Measurements from ENCODE around the gene RICTOR.

The RICTOR gene

DNA sequence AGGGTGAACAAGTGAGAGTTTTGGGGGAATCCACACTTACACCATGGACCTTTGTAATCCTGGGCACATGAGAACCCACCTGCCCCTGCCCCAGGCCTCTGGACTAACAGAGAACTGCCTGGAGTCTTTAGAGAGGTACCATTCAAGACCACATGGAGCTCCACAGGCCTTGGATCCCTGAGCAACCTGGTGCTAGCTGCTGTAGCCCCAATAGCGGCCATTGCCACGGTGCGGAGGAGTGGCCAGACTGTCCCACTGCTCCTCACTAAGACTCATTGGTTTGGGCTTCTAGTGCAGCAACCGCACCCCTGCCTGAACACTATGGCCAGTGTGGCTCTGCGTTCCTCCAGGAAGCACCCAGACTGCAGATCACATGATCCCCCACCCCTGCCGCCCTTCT, 182.6 kb downstream of the RICTOR start:
- in situ Hi-C loops (cut with MboI; ENCODE audit: low sequenced_read_pairs) = no loop called here

DNA sequence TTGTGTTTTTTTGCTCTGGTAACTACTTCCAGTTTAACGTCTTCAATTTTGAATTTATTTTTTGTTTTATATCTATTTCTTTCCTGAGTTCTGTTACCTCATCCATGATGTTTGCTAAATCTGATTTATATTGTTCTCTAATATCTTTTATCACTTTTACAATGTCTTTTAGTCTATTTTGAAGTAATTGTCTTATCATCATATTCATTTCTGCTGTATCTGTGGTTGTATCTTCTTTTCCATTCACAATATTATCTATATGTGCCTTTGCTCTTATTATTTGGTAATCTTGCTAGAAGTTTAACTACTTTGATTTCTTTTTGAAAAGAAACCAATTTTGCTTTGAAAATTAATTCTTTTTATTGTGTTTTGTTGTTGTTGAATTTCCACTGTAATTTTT, 184.8 kb downstream of the RICTOR start:
- in situ Hi-C loops (cut with MboI; ENCODE audit: low sequenced_read_pairs) = no loop called here

DNA sequence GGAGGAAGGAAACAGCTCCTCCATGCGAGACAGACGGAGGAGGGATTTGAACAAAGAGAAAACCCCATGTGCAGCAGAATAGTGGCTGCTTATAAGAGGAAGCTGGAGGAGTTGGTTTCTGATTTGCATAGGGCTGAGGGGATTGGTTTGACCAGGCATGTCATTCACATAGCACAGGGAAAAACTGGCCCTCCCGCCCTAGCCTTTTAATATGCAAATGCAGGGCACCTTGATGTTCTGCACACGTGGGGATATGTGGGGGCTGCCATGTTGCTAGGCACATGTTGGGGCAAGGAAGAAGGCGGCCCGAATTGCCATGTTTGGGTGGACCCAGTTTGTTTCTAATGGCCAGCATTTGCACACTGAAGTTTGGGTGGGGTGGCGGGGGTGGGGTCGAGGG, 186.2 kb downstream of the RICTOR start:
- in situ Hi-C loops (cut with MboI; ENCODE audit: low sequenced_read_pairs) = no loop called here

All from HL-60/S4 (cell line).